Testis (tissue), 2 donors: ENCODE data around the gene L2HGDH.

ENCODE experiments used
- CTCF ChIP-seq, 3 experiments: fragments of 450-650 bp in 2 of 3; fragments of 200-600 bp in 1 of 3; sonication (generic) in 1 of 3; IDR thresholded peaks; one replicate each; pipeline ENCODE4 v1.5.1; 2016 to 2019; ENCODE audit warnings: antibody characterized with exemption in 3 of 3, mild to moderate bottlenecking in 2 of 3, moderate library complexity in 1 of 3
- POLR2A ChIP-seq: fragments of 450-650 bp; IDR thresholded peaks from one replicate; pipeline ENCODE4 v1.6.1; 2017; ENCODE audit warnings: antibody characterized with exemption, mild to moderate bottlenecking, moderate library complexity

GRCh38 chr14:50263321-50263720, 48.7 kb downstream of the L2HGDH start:
- TF ChIP-seq CTCF (IDR thresholded peaks at IDR 0.05) (no peak), POLR2A (no peak)
